ENCODE data around the gene NFATC3. TPM values are rescaled to one million over a fixed set of nuclear protein-coding genes. Genes with fewer than 3 reads are reported as not detected.
A peak's percentile ranks its signal among the peaks of the same experiment; 100 is the strongest.

Gene NFATC3
- total RNA-seq, 2 donors from 2014 or later, result 24.5 to 45.0 TPM

GRCh38 chr16:68079376-68079625, 5.9 kb upstream of the NFATC3 start:
- Histone ChIP-seq H3K27ac (peak overlapping the region; percentile 77 to 78), H3K4me1 (peaks cover 0 to 54% of the 10 kb centered on the region in 2 donors), H3K9me3 (no peaks in the 10 kb centered on the region), H3K36me3 (no peaks in the 10 kb centered on the region), H3K27me3 (no peaks in the 10 kb centered on the region), H3K4me3 (no peak overlapping the region)
- no peak for TF ChIP-seq CTCF (IDR thresholded peaks at IDR 0.05)
- DNase-seq (ENCODE audit: low spot score), result no peak

- Histone ChIP-seq H3K27ac (peak overlapping the region; percentile 77 to 78), H3K4me1 (peaks cover 0 to 53% of the 10 kb centered on the region in 2 donors), H3K4me3 (no peak overlapping the region), H3K36me3 (no peaks in the 10 kb centered on the region), H3K27me3 (no peaks in the 10 kb centered on the region), H3K9me3 (no peaks in the 10 kb centered on the region)
- TF ChIP-seq CTCF (IDR thresholded peaks at IDR 0.05), result no peak
- DNase-seq (ENCODE audit: low spot score), result no peak
Observed at GRCh38 chr16:68079626-68080344, 5.4 kb upstream of the NFATC3 start.

GRCh38 chr16:68081861-68082628, 3.1 kb upstream of the NFATC3 start:
- no peak for DNase-seq (ENCODE audit: low spot score)

GRCh38 chr16:68082629-68083238, 2.4 kb upstream of the NFATC3 start:
- Histone ChIP-seq H3K36me3 (no peaks in the 10 kb centered on the region), H3K4me3 (no peak overlapping the region), H3K27me3 (no peaks in the 10 kb centered on the region), H3K9me3 (no peaks in the 10 kb centered on the region), H3K27ac (peak overlapping the region in 1 of 2 donors; percentile 14), H3K4me1 (peaks cover 0 to 57% of the 10 kb centered on the region in 2 donors)
- TF ChIP-seq CTCF (IDR thresholded peaks at IDR 0.05), result no peak
- no peak for DNase-seq (ENCODE audit: low spot score)

More at GRCh38 chr16:68081861-68082628, 3.1 kb upstream of the NFATC3 start:
- no peak for TF ChIP-seq CTCF (IDR thresholded peaks at IDR 0.05)
- H3K4me1 ChIP-seq, result peaks cover 0 to 51% of the 10 kb centered on the region in 2 donors
- H3K36me3 ChIP-seq, result no peaks in the 10 kb centered on the region
- no peaks in the 10 kb centered on the region for H3K27me3 ChIP-seq
- H3K27ac ChIP-seq, result peak overlapping the region in 1 of 2 donors; percentile 14
- no peaks in the 10 kb centered on the region for H3K9me3 ChIP-seq
- H3K4me3 ChIP-seq, result no peak overlapping the region

GRCh38 chr16:68083239-68083781, 1.9 kb upstream of the NFATC3 start:
- H3K4me3 ChIP-seq, result no peak overlapping the region
- peaks cover 0 to 60% of the 10 kb centered on the region in 2 donors for H3K4me1 ChIP-seq
- H3K27me3 ChIP-seq, result no peaks in the 10 kb centered on the region
- no peak for DNase-seq (ENCODE audit: low spot score)
- no peaks in the 10 kb centered on the region for H3K9me3 ChIP-seq
- H3K36me3 ChIP-seq, result no peaks in the 10 kb centered on the region
- no peak for TF ChIP-seq CTCF (IDR thresholded peaks at IDR 0.05)
- peak overlapping the region; percentile 98 to 99 for H3K27ac ChIP-seq
